AG04450 (cell line): ENCODE measurements around the gene AIPL1. TPM values are rescaled to one million over a fixed set of nuclear protein-coding genes. Genes with fewer than 3 reads are reported as not detected.

Experiments
- CTCF ChIA-PET: fragments of 300-600, 350-600 bp; formaldehyde crosslinking; extraction: SDS; loops from one replicate; lab custom pipeline; 2022; ENCODE audit warnings: antibody characterized with exemption, inconsistent platforms; lab: Charles Lee
- POLR2A ChIA-PET: fragments of 350-600 bp; formaldehyde crosslinking; extraction: SDS; loops from one replicate; lab custom pipeline; 2021; ENCODE audit warnings: antibody characterized with exemption, inconsistent platforms; lab: Yijun Ruan, JAX
- DNase-seq: peaks from one replicate; pipeline ENCODE4 v3.0.0-alpha.2; 2011; ENCODE audit warnings: low read depth, low spot score
- H3K27ac ChIP-seq: one replicate; pipeline ENCODE4 v1.5.1; 2012; ENCODE audit warnings: low read depth, low read length, control low read depth
- H3K27me3 ChIP-seq: one replicate; pipeline ENCODE4 v1.6.0; 2012; ENCODE audit warnings: low read length; ENCODE audit not compliant: control insufficient read depth, insufficient read depth
- H3K4me3 ChIP-seq: 2 replicates; pipeline ENCODE4 v1.5.1; 2011; ENCODE audit warnings: mild to moderate bottlenecking, low read depth, low read length, control low read depth
- H3K9me3 ChIP-seq: 2 replicates; pipeline ENCODE4 v1.5.1; 2012; ENCODE audit warnings: low read length; ENCODE audit not compliant: control insufficient read depth, insufficient read depth
- CTCF ChIP-seq: IDR thresholded peaks from 2 replicates; pipeline ENCODE4 v1.5.1; 2011; ENCODE audit warnings: low read depth, low read length, control low read depth, inconsistent platforms
- polyA plus RNA-seq: library from polyadenylated mRNA; depleted of rRNA; stranded (reverse); fragments of >200 nt; gene quantifications from 2 replicates; pipeline ENCODE4 v1.2.3, GENCODE V29; 2011

The AIPL1 gene
- polyA plus RNA-seq, 1 experiment = not detected

GRCh38 chr17:6426356-6427101, 8.4 kb downstream of the AIPL1 start:
- TF ChIP-seq CTCF = no peak
- CTCF ChIA-PET = interaction anchor here (1.8 to 2.5 kb wide), 2 partner anchors 10 to 834 kb away, joined by 7 to 10 read pairs; no protein-coding TSS in a partner anchor
- H3K4me3 ChIP-seq = no peak overlapping the region
- H3K9me3 ChIP-seq = peaks cover 6% of the 10 kb centered on the region; the same call in 1 of the 2 replicates
- peaks cover 6% of the 10 kb centered on the region for H3K27me3 ChIP-seq
- POLR2A ChIA-PET = no interaction called here
- DNase-seq = no peak
- H3K27ac ChIP-seq = no peak overlapping the region

GRCh38 chr17:6425407-6425806, 9.5 kb downstream of the AIPL1 start:
- H3K27ac ChIP-seq = no peak overlapping the region
- no peak for TF ChIP-seq CTCF
- ChIA-PET POLR2A (no interaction called here), CTCF (interaction anchor here (0.8 to 6.7 kb wide), 4 partner anchors 11 to 837 kb away, joined by 3 to 90 read pairs (median 20); no protein-coding TSS in a partner anchor)
- no peak for DNase-seq
- no peaks in the 10 kb centered on the region for H3K9me3 ChIP-seq
- no peak overlapping the region for H3K4me3 ChIP-seq
- peaks cover 6% of the 10 kb centered on the region for H3K27me3 ChIP-seq

- Histone ChIP-seq H3K27me3 (peaks cover 12% of the 10 kb centered on the region), H3K9me3 (no peaks in the 10 kb centered on the region), H3K4me3 (no peak overlapping the region), H3K27ac (no peak overlapping the region)
- no peak for TF ChIP-seq CTCF
- no peak for DNase-seq
- CTCF ChIA-PET = interaction anchor here (0.6 to 6.7 kb wide), 6 partner anchors 9 to 838 kb away, joined by 3 to 90 read pairs (median 6); no protein-coding TSS in a partner anchor
- POLR2A ChIA-PET = no interaction called here
These were observed 11.0 kb downstream of the AIPL1 start for GRCh38 chr17:6423931-6424330.

GRCh38 chr17:6422654-6423241, 12.2 kb downstream of the AIPL1 start:
- no peak for DNase-seq
- ChIA-PET POLR2A (no interaction called here), CTCF (interaction anchor here (0.8 to 6.7 kb wide), 6 partner anchors 13 to 838 kb away, joined by 3 to 90 read pairs (median 8); partner anchors contain the start of gene NLRP1)
- no peaks in the 10 kb centered on the region for H3K9me3 ChIP-seq
- no peak for TF ChIP-seq CTCF
- no peak overlapping the region for H3K4me3 ChIP-seq
- H3K27ac ChIP-seq = no peak overlapping the region
- H3K27me3 ChIP-seq = peaks cover 12% of the 10 kb centered on the region
